Sigmoid colon (tissue), 7 donors: Measurements from ENCODE around the gene CHRNE. TPM values are rescaled to one million over a fixed set of nuclear protein-coding genes. Genes with fewer than 3 reads are reported as not detected.

Experiments used
- DNase-seq: peaks from one replicate; pipeline ENCODE4 v3.0.0-alpha.2; 2019
- H3K27ac ChIP-seq, 4 donors: fragments of 200-600 bp; sonication (generic); one replicate each; pipeline ENCODE4 v1.5.1; 2016 to 2019; ENCODE audit warnings: mild to moderate bottlenecking in 1 of 4
- H3K27me3 ChIP-seq, 3 donors: fragments of 200-600 bp; sonication (generic); one replicate each; pipeline ENCODE4 v1.5.1; 2019; ENCODE audit warnings: mild to moderate bottlenecking in 1 of 3
- H3K36me3 ChIP-seq, 4 donors: fragments of 200-600 bp; sonication (generic); one replicate each; pipeline ENCODE4 v1.5.1; 2016 to 2019
- H3K4me1 ChIP-seq, 4 donors: fragments of 200-600 bp; sonication (generic); one replicate each; pipeline ENCODE4 v1.5.1; 2017 to 2019
- H3K4me3 ChIP-seq, 4 donors: fragments of 200-600 bp; sonication (generic); one replicate each; pipeline ENCODE4 v1.5.1; 2017 to 2019; ENCODE audit warnings: mild to moderate bottlenecking in 2 of 4, moderate library complexity in 1 of 4
- H3K9me3 ChIP-seq, 4 donors: fragments of 200-600 bp in 3 of 4; sonication (generic) in 3 of 4; one replicate each; pipeline versions ENCODE4 v1.5.1 to v1.6.1; 2013 to 2019
- CTCF ChIP-seq, 4 experiments: fragments of 450-650 bp in 3 of 4; fragments of 200-600 bp in 1 of 4; IDR thresholded peaks; one replicate each; pipeline ENCODE4 v1.5.1; 2016 to 2019; ENCODE audit warnings: antibody characterized with exemption in 4 of 4, mild to moderate bottlenecking in 3 of 4, moderate library complexity in 2 of 4
- EP300 ChIP-seq, 4 donors: sonication (generic); formaldehyde crosslinking; IDR thresholded peaks; one replicate each; pipeline ENCODE4 v1.6.1; 2017; ENCODE audit warnings: antibody characterized with exemption in 4 of 4
- POLR2A ChIP-seq, 2 donors: fragments of 450-650 bp; IDR thresholded peaks; one replicate each; pipeline ENCODE4 v1.6.1; 2016; ENCODE audit warnings: antibody characterized with exemption in 2 of 2, mild to moderate bottlenecking in 2 of 2, moderate library complexity in 2 of 2
- POLR2AphosphoS5 ChIP-seq, 4 donors: sonication (generic); formaldehyde crosslinking; IDR thresholded peaks; one replicate each; pipeline ENCODE4 v1.6.1; 2017; ENCODE audit warnings: antibody characterized with exemption in 4 of 4
- WGBS, 2 donors: extraction: QIAGEN DNeasy Blood & Tissue Kit; methylation state at CpG; one replicate each; pipeline ENCODE4 v1.1.7; 2013; 5-methylcytosine and 5-hydroxymethylcytosine counted together
- intact Hi-C: fragments of 100-400 bp; cut with DNase I; formaldehyde crosslinking; loops from one replicate; pipeline ENCODE4 v1.15.1; 2023
- polyA plus RNA-seq, 3 donors: library from polyadenylated mRNA; stranded (reverse); fragments of 200-250 nt; gene quantifications; one replicate each; pipeline ENCODE4 v1.2.3, GENCODE V29; 2013
- total RNA-seq, 4 donors: library from RNA; depleted of rRNA; stranded (reverse); fragments of >200 nt; gene quantifications; one replicate each; pipeline ENCODE4 v1.1.0, GENCODE V29; 2016
- donor health status: healthy with polysubstance abuse.
- donor health status: Bipolar disorder and iron deficiency.
- donor health status: healthy.

The CHRNE gene
- total and polyA plus RNA-seq, 7 donors, result 0.46 to 0.57 (median 0.54) TPM; not detected in 2

GRCh38 chr17:4892499-4893221, 10.2 kb downstream of the CHRNE start:
- no peak for DNase-seq
- 87 to 90% methylated on average over 23 of the region's 23 CpGs for WGBS, 2 donors
- intact Hi-C loops, result no loop called here

GRCh38 chr17:4891411-4892410, 11.2 kb downstream of the CHRNE start:
- DNase-seq, result no peak
- WGBS, 2 donors, result 88 to 93% methylated on average over 42 of the region's 42 CpGs
- peaks cover 50 to 91% (median 81%) of the 10 kb centered on the region in 4 donors for H3K36me3 ChIP-seq
- TF ChIP-seq CTCF (IDR thresholded peaks at IDR 0.05) (no peak), EP300 (IDR thresholded peaks at IDR 0.05) (no peak)
- no peaks in the 10 kb centered on the region for H3K9me3 ChIP-seq
- H3K27ac ChIP-seq, result no peak overlapping the region
- intact Hi-C loops, result no loop called here
- H3K4me1 ChIP-seq, result no peaks in the 10 kb centered on the region
- H3K4me3 ChIP-seq, result no peak overlapping the region
- H3K27me3 ChIP-seq, result no peaks in the 10 kb centered on the region

More at GRCh38 chr17:4892499-4893221, 10.2 kb downstream of the CHRNE start:
- H3K9me3 ChIP-seq, result no peaks in the 10 kb centered on the region
- H3K27me3 ChIP-seq, result peaks cover 0 to 8% (median 0%) of the 10 kb centered on the region in 3 donors
- no peak for TF ChIP-seq CTCF (IDR thresholded peaks at IDR 0.05)
- TF ChIP-seq POLR2AphosphoS5 (IDR thresholded peaks at IDR 0.05), result no peak
- no peak for TF ChIP-seq EP300 (IDR thresholded peaks at IDR 0.05)
- TF ChIP-seq POLR2A (IDR thresholded peaks at IDR 0.05), result no peak
- no peak overlapping the region for H3K4me3 ChIP-seq
- H3K27ac ChIP-seq, result no peak overlapping the region
- peaks cover 50 to 88% (median 74%) of the 10 kb centered on the region in 4 donors for H3K36me3 ChIP-seq
- no peaks in the 10 kb centered on the region for H3K4me1 ChIP-seq

- no peak overlapping the region for H3K27ac ChIP-seq
- H3K4me3 ChIP-seq, result no peak overlapping the region
- H3K36me3 ChIP-seq, result peaks cover 21 to 77% (median 67%) of the 10 kb centered on the region in 4 donors
- no peak for DNase-seq
- WGBS, 2 donors, result 92 to 95% methylated on average over 18 of the region's 18 CpGs
- no peaks in the 10 kb centered on the region for H3K4me1 ChIP-seq
- H3K27me3 ChIP-seq, result no peaks in the 10 kb centered on the region
- TF ChIP-seq CTCF (IDR thresholded peaks at IDR 0.05) (no peak), EP300 (IDR thresholded peaks at IDR 0.05) (no peak), POLR2A (IDR thresholded peaks at IDR 0.05) (no peak), POLR2AphosphoS5 (IDR thresholded peaks at IDR 0.05) (no peak)
- no peaks in the 10 kb centered on the region for H3K9me3 ChIP-seq
- intact Hi-C loops, result loop anchor here (5.0 kb wide), 2 partner anchors 80 to 175 kb away; partner anchors contain the start of genes ARRB2 and PLD2
Measured at GRCh38 chr17:4887581-4887980, 15.3 kb downstream of the CHRNE start.

GRCh38 chr17:4886830-4887229, 16.1 kb downstream of the CHRNE start:
- peaks cover 0 to 3% (median under 1%) of the 10 kb centered on the region in 4 donors for H3K4me1 ChIP-seq
- WGBS, 2 donors, result 95% methylated on average over 12 of the region's 12 CpGs
- no peaks in the 10 kb centered on the region for H3K9me3 ChIP-seq
- H3K27me3 ChIP-seq, result no peaks in the 10 kb centered on the region
- TF ChIP-seq POLR2AphosphoS5 (IDR thresholded peaks at IDR 0.05), result no peak
- TF ChIP-seq POLR2A (IDR thresholded peaks at IDR 0.05), result no peak
- no peak for TF ChIP-seq CTCF (IDR thresholded peaks at IDR 0.05)
- TF ChIP-seq EP300 (IDR thresholded peaks at IDR 0.05), result no peak
- H3K4me3 ChIP-seq, result no peak overlapping the region
- H3K27ac ChIP-seq, result no peak overlapping the region
- H3K36me3 ChIP-seq, result peaks cover 16 to 69% (median 59%) of the 10 kb centered on the region in 4 donors
- no peak for DNase-seq
- intact Hi-C loops, result loop anchor here (5.0 kb wide), 2 partner anchors 80 to 175 kb away; partner anchors contain the start of genes ARRB2 and PLD2
